Neural progenitor cell (in vitro differentiated cells): ENCODE data around the gene RAB5B.
A peak's percentile ranks its signal among the peaks of the same experiment; 100 is the strongest.

ENCODE experiments used
- CTCF ChIP-seq: fragments of 200-600 bp; sonication (generic); IDR thresholded peaks from 2 replicates; pipeline ENCODE4 v1.5.1; 2017; ENCODE audit warnings: antibody characterized with exemption, mild to moderate bottlenecking
- EZH2 ChIP-seq: fragments of 200-600 bp; sonication (generic); IDR thresholded peaks from 2 replicates; pipeline ENCODE4 v1.6.1; 2017; ENCODE audit warnings: antibody characterized with exemption, mild to moderate bottlenecking, moderate library complexity

- TF ChIP-seq CTCF, result no peak
- TF ChIP-seq EZH2, result peak; percentile 52
Measured at GRCh38 chr12:55931780-55932550, 41.9 kb upstream of the RAB5B start.
